AG09319 (cell line): ENCODE measurements around the gene PCDH1.

Source experiments
- DNase-seq: peaks from one replicate; pipeline ENCODE4 v3.0.0-alpha.2; 2010; ENCODE audit warnings: low read depth; ENCODE audit errors: extremely low read depth
- TF ChIP-seq, protein P1 (sequence below): IDR thresholded peaks from 2 replicates; pipeline ENCODE4 v1.5.1; 2011; ENCODE audit warnings: low read depth, mild to moderate bottlenecking, inconsistent platforms, low read length, moderate library complexity

Gene PCDH1

DNA sequence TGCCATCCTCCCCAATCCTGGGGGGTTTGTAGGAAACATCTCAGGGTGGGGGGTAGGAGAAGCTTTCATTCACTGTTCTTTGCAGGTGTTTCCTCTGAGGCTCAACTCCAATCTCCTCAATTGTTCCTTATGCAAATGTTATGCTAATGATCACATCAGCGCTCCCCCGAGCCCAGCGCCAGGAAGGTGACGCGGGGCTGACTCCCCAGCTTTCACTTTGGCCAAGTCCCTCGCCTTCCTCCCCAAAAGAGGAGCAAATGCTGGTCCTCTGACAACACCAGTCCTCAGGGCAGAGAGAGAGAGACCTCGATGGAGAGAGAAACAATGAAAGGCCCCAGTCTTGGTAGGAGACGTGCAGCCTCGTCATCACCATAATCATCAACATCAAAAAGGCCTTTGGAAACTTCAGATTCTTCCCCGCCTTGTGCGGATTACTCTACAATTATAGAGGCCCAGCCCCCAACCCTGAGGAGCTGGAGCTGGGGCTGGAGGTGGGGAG lies 39.1 kb downstream of the PCDH1 start:
- no peak for DNase-seq
- TF ChIP-seq, protein P1, sequence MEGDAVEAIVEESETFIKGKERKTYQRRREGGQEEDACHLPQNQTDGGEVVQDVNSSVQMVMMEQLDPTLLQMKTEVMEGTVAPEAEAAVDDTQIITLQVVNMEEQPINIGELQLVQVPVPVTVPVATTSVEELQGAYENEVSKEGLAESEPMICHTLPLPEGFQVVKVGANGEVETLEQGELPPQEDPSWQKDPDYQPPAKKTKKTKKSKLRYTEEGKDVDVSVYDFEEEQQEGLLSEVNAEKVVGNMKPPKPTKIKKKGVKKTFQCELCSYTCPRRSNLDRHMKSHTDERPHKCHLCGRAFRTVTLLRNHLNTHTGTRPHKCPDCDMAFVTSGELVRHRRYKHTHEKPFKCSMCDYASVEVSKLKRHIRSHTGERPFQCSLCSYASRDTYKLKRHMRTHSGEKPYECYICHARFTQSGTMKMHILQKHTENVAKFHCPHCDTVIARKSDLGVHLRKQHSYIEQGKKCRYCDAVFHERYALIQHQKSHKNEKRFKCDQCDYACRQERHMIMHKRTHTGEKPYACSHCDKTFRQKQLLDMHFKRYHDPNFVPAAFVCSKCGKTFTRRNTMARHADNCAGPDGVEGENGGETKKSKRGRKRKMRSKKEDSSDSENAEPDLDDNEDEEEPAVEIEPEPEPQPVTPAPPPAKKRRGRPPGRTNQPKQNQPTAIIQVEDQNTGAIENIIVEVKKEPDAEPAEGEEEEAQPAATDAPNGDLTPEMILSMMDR = no peak

DNA sequence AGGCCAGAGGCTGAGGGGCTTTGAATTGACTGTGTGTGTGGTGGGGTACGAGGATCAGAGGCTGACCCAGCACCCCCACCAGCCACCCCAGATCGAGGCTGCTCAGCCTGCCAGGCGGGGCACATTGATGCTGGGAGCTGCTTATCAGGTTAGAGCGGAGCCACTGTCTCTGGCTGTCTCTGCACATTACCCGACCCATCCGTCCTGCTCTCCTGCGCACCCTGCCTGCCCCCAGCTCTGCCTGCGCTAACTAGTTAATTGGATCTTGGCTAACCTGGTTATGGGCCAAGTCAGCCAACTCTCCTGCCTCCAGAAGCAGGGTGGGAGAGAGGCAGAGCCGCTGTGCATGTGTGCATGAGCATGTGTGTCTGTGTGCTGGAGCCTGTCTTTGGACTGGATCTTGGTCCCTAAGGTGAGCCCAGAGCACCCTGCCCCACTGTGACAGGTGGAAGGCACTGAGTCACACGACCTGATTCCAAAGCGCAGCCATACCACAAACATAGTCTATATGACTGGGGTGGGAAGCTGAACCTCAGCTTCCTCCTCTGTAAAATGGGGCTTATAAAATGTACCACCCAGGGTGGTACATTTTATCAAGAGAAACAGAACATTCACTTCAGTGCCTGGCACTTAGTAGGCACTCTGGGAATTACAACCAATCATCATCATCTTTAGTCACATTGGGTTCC lies 39.7 kb downstream of the PCDH1 start:
- DNase-seq = no peak
- TF ChIP-seq, protein P1 = no peak

DNA sequence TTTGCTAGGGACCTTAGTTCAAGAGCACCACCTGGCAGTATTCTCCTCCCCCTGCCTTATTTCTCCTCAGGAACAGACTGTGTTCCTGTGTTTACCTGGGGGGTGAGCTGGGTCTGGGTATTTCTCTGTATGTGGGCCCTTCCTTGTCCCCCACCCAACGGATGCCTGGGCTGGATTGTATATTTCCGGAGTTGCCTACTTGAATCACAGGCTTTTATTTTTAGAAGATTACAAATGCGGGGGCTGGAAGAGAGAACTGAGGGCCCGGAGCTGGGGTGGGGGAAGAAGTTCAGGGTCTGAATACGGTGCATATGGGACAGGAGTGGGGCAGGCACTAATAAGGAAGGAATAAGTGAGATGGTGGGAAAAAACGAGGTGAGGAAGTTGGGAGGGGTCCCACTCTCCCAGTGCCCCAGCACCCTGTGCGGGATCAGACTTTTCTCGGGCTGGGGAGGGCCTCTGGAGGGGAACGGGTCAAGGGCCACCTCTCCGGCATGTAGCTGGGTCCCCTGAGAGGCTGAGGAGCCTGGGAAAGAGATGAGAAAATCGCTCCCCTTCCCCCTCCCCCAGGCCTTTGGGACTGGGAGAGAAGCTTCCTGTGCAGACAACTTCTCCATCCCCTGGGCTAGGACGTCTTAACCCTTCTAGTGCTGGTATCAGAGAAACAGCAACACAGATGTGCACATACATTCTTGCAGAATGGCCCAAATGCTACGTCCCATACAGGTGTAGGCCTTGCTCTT lies 42.1 kb downstream of the PCDH1 start:
- TF ChIP-seq, protein P1 = no peak
- DNase-seq = no peak

DNA sequence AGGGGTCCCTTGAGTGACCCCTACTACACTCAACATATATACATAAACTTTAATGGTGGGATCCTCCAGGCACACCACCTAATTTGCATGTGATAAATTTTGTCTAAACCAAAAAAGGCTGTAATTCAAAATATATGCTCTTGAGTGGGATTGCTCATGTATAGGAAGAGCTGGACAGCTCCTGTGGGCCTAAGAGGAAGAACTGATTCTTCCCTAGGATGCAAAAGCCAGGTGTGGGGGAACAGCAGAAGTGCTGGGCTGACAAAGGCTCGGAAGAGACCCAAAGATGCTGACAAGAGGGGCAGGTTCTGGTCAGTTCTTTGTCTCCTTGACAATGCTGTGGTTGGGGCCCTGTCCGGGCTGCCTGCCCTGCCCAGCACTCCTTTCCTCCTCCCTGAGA lies 43.9 kb downstream of the PCDH1 start:
- TF ChIP-seq, protein P1 = no peak
- no peak for DNase-seq

DNA sequence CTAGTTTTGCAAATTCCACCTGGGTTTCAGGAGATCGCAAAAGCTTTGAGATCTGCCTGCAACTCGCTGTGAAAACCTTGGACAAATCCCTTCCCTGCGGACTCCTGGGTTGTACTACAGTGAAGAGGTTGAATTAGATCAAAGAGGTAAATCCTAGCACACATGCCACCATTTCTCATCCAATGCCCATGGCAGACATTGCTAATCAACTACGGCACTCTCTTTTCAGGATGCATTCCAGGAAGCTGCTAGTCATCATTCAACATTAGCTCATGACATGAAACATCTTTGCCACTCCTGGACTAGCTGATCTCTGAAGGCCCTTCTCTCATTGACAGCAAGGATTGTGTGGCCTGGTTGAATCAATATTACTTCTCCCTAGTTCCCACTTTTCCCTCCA lies 46.1 kb downstream of the PCDH1 start:
- TF ChIP-seq, protein P1 = no peak
- DNase-seq = no peak

DNA sequence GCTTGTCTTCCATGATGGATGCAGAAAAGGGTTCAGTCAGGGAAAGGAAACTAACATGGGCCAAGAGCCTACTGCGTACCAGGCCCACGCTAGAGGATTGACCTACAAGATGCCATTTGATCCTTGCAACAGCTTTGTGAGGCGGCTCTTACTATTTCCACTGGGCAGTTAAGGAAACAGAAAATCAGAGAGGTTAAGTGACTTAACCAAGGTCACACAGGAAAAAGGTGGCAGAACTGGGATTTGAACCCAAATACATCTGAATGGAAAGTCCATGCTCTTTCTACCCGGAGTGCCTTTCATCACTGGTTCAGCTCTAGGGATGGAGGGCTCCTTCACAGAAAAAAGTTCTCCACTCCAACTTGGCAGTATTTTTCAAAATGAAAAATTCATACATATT lies 50.0 kb downstream of the PCDH1 start:
- DNase-seq = no peak
- TF ChIP-seq, protein P1 = no peak

DNA sequence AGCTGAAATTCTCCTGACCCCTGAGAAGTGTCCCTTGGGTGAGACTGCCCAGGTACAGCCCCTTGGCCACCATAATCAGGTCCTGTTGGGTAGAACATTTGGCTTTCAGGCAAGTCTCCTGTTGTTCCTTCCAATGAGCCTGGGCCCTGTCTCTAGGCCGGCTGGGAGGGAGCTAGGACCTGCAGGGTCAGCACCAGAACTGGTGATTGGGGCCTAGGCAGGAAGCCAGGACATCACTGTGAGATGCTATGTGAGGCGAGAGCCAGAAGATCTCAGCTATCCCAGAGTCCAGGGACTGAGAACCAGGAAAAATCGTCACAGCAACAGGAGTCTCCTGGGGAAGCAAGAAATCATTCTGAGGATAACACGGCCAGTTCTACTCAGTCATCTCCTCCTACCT lies 51.5 kb downstream of the PCDH1 start:
- no peak for DNase-seq
- TF ChIP-seq, protein P1 = no peak
